HG03457 (cell line): ENCODE measurements around the gene ARMS2.

Source experiments
- ATAC-seq: cut with Tn5 transposase; IDR thresholded peaks from one replicate; pipeline ENCODE4 v1.9.1; 2021; ENCODE audit warnings: moderate number of reproducible peaks; ENCODE audit not compliant: unreplicated experiment

The ARMS2 gene

DNA sequence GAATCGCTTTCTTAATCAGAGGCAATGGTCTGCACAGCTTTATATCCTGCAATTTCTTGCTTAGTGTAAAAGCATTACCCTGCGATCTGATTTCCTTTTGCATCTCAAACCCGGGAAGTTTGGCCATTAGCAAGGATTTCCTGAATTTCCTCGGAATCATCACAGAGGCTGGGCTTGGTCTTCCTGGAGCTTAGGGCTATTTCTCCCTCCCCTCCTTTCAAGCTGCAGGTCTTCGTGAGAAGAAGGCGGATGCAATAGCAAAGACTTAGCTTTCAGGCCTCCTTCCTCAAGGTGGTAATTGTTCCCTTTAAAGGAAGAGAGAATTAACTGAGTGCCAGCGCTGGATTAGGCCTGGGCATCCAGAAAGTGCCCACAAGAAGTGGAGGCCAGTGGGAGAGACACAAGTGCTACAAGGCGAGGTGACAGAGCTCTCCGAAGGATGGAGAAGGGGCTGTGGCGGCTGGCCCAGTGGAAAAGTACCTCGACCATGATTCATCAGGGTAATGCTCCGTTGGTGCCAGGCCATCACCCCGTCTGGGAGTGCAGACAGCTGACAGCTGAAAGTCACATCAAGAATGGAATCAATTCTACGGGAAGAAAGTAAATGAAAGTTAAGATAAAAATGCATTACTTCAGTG is 4.0 kb upstream of the ARMS2 start:
- ATAC-seq, result no peak

DNA sequence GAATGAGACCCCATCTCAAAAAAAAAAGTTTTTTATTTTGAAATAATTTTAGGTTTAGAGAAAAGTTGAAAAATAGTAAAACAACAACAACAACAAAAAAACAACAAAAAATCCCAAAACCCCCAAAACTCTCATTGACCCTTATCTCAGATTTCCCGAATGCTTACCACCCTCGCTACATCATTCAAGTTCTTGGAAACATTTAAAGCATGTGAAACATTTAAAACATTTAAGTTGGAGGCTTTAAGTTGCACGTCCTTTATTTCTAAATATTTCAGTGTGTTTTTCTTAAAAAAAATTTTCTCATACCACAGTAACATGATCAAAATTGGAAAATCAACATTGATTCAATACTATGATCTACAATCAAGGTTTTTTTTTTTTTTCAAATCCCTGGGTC is 382 bp upstream of the ARMS2 start:
- no peak for ATAC-seq

DNA sequence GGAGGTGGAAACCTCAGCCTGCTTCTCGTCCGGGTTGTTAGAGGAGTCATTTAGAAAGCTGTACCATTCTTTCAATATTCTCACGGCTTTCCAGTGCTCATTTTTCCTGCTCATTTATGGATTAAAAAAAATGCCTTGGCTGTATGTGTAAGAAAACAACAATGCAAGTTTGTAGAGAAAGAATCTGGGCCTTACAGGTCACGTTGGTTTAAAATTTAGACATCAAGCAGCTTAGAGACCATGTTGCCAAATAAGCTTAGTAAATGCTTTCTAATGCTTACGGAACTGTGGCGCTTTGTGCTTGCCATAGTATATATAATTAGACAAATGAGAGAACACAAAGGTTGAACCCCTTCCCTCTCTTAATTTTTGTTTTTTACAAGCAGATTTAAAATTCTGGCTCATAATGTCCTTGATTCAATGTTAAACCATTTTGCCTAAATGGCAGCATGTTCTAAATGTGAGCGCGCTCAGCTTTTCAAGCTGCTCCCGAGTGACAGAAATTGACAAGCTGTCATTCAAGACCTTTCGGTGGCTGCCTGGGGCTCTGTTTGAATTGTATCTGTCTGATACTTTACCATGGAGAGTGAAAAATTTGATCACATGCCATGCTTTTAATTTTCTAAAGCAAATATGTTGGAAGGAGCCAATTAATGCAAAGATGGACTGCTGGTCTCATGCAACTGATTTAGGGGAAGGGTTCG is 1.1 kb downstream of the ARMS2 start:
- ATAC-seq, result no peak

DNA sequence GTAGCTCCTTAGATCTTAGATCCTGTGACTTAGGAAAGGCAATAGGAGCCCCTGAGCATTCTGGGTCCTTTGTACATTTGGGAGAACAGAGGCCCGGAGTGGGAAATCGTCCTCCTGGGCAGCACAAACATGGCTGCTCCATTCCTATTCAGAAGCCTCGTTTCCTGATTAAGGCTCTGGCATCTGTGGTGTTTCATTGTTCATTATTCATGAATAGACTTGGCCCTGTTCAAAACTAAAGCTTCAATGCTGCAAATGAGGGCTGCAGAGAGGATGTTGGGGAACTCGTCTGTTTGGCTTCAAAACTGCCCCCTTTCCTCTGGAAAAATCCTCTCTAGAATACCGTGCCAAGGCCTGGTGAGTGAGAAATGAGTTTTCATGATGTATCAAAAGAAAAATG is 3.5 kb downstream of the ARMS2 start:
- no peak for ATAC-seq

DNA sequence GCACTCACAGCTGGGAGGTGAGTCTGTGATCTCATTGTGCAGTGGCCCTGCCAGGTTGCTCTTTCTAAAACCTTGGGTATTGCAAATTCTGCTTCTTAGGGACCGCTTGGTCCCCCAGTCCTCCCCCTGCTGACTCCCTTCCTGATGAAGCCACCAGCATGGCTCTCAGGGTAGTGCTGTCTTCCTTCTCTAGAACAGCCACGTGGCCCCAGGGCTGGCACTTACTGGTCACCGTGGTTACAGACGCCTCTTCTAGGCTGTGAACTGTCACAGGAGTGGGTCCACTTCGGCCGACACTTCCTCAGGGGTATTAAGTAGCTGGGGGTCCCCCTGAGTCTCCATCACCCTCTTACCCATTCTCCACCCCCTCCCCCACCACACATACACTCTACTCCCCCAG is 4.2 kb downstream of the ARMS2 start:
- no peak for ATAC-seq

DNA sequence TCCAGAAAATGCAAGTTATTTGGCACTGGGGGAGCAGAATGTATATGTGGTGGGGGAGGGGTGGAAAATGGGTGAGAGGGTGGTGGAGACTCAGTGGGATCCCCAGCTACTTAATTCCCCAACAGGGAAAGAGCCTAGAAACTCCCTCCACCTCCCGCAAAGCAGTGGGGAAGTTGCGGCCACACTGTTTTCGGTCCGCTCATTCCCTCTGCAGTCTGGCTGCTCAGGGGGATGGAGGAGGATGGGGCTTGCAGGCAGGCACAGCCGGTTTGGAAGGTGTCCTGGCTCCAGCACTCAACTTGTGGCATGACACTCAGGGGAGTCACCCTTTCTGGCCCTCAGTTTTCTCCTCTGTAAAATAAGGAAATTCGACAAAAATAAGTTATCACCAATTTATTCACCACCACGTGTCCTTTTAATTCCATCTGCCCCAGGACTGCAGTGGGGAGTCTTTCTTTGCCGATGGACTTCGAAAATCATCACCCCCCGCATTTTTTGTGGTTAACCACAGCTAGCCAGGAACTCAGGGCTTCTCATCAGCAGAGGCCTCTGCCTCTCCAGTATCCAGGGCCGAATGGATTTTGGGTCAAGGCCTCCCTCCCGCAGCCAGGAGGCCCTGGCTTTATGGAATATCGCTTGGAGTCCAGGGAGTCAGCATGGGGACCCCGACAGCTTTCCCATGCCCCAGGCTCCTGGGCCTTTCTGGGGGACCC is 5.3 kb downstream of the ARMS2 start:
- no peak for ATAC-seq

DNA sequence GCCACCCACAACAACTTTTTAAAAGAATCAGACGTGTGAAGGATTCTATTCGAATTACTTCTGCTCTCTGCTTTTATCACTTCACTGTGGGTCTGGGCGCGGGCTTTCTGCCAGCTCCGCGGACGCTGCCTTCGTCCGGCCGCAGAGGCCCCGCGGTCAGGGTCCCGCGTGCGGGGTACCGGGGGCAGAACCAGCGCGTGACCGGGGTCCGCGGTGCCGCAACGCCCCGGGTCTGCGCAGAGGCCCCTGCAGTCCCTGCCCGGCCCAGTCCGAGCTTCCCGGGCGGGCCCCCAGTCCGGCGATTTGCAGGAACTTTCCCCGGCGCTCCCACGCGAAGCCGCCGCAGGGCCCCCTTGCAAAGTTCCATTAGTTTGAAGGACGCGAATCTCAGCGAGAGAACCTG is 6.4 kb downstream of the ARMS2 start:
- ATAC-seq, result no peak

DNA sequence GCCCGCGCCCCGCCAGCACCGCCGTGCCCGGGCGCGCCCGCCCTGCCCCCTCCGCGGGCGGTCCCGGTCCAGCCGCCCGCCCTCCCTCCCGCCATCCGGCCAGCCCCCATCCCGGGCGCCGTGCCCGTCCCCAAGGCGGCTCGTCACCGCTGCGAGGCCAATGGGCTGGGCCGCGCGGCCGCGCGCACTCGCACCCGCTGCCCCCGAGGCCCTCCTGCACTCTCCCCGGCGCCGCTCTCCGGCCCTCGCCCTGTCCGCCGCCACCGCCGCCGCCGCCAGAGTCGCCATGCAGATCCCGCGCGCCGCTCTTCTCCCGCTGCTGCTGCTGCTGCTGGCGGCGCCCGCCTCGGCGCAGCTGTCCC is 6.9 kb downstream of the ARMS2 start, which contains the start of gene HTRA1:
Gene HTRA1, plus strand, starts transcription at position 187 of the 362 bp plus-strand sequence. Its CDS starts 100 bp downstream, at position 287.
- no peak for ATAC-seq

DNA sequence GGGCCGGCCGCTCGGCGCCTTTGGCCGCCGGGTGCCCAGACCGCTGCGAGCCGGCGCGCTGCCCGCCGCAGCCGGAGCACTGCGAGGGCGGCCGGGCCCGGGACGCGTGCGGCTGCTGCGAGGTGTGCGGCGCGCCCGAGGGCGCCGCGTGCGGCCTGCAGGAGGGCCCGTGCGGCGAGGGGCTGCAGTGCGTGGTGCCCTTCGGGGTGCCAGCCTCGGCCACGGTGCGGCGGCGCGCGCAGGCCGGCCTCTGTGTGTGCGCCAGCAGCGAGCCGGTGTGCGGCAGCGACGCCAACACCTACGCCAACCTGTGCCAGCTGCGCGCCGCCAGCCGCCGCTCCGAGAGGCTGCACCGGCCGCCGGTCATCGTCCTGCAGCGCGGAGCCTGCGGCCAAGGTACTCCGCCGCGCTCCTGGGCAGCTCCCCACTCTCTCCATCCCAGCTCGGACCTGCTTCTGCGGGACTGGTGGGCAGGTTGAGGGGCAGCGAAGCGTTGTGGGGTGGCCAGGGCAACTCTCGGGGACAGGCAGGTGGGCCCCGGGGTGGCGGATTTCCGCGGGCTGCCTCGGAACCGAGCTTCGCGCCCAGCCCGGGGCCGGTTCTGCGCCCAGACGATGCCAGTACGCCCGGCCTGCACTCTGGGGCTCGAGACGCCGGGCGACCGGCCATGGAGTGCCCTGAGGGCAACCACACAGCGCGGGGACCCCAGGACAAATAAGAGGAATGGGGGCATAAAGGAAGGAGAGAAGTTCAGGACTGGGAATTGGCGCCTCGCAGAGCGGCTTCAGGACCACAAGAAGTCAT is 7.5 kb downstream of the ARMS2 start:
- ATAC-seq, result no peak

DNA sequence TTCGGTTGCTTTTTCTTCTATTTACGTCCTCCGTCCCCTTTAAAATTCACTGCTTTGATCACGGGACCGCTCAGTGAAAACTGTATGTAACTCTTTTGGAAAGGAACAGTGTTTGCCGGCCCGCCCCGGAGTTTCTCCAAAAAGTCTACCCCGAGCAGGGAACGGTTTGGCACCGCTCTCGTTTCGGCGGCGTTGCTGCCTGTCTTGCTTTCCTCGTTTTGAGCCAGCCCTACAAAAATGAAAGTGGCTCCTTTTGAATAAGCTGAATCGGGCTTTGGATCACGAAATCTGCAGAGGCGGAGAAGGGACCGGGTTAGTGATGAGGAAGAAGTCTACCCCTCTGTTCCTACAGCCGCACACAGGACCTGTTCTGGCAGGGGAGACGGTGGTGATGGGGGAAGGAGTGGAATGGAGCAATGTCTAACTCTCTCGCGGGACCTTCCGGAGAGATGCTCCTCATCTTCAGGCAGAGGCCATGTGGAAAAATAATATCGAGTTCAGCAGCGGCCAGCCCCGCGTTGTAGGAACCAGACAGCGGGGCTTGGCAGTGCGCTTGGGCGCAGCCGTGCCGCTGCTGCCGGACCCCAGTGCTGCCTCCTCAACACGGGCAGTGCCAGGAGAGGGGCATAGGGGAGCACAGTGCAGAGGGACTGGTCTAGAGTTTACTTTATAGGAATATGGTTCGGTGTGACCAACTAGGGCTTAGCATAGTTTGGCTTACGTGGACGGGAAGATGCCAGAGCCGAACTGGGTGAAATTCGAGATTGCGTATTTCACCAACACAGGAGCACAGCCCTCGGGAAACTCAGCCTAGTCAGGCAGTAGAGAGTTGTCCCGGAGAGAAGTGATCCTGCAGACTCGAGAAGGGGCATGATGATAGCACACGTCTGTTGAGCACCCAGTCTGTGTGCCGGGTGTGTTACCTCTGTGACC is 8.3 kb downstream of the ARMS2 start:
- no peak for ATAC-seq

DNA sequence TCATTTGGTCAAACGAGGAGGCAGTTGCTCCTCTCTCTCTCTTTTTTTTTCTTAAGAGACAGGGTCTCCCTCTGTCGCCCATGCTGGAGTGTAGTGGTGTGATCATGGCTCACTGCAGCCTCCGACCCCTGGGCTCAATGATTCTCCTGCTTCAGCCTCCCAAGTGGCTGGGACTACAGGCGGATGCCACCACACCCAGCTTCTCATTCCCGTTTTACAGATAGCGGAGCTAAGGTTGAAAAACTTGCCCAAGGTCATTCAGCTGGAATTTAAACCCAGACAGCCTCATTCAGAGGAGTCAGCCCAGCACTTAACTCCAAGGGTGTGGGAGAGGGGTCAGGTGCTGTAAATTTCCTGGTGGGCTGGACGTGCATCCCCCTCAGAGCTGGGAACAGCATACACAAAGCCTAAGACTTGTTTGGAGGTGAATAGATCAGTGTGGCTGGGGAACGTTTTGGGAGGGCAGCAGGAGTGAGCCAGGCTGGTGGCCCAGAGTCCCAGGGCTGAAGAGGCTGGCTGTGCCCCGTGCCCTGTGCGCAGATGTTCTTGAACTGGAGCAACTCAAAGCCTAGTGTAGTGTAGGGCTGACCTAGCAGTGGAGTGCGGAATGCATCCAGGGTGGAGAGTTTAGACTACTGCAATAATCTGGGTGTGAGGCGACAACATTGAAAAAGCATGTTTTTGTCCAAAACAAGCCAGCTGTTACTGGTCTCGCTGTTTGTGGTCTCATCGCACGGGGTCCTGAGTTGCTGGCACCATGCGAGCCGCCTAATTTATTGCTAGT is 9.2 kb downstream of the ARMS2 start:
- no peak for ATAC-seq

DNA sequence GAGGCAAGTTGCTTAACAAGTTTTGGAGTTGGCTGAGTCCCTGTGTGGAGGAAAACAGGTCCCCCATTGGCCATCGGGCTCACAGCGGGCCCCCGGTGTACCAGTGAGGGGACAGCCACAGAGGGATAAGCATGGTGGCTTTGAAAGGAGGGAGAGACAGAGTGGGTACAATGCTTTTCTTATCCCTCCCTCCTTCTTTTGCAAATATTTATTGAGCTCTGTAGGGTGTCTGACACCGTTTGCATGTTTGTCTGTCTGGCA is 9.7 kb downstream of the ARMS2 start:
- ATAC-seq, result no peak

DNA sequence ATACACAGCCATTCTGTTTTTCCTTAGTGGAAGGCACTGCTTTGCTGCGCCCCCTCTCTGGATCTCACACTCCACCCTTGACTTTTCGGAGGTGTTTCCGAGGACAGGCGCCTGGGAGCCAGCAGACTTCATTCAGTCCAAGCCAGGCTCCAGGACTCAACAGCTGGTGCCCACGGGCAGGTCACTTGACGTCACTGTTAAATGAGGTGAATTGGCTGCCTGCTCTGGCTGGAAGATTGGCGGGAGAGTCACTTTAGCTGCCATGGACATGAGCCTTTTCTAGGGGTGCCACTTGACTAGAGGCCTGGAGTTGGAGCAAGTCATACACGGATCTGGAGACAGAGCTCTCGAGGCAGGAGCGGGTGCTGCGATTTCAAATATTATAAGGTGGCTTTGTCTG is 10.1 kb downstream of the ARMS2 start:
- no peak for ATAC-seq

DNA sequence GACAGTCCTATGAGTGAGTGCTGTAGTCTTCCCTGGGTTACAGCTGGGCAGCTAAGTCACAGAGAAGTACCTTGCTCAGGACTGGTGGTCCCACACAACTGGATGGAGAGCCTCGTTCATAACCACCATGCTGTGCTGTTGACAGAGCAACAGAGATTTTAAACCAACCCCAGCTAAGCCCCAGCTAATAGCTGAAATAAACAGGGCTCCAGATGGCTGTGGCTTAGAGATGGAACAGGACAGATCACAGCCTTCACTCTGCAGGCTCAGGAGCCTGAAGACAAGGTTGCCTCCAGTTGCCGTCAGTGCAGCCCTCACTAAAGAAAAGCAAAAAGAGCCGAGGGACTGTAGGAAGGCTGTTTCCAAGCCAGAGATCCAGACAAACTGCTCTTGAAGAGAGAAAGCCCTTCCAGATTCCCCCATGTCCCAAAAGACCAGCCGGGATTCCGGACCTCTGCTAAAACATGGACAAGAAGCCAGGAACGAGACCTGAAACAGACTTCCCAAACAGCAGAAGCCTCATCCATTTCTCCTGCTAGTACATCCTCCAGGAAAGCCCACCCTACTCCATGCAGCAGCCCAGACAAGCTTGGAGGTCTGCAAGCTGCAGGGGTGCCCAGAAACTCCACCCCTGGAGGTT is 11.1 kb downstream of the ARMS2 start:
- ATAC-seq, result no peak

DNA sequence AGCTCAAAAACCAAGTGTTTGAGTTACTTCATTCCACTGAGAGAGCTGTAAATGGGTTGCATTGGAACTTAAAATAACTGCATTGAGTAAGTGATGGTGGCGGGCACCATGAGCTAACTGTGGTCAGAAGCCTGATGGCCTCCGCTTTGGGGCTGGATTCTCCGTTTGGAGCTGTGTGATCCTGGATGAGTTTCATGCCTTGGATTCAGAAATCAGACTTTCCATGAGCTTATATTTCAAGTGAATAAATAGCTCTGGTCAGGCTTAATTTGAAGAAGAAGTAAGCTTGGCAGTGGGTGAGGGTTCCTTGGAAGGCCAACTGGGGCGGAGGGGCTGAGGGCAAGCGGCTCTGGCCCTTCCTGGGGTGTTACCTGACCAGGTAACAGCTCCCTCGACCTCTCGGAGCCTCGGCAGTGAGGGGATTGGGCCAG is 12.5 kb downstream of the ARMS2 start:
- ATAC-seq, result no peak

DNA sequence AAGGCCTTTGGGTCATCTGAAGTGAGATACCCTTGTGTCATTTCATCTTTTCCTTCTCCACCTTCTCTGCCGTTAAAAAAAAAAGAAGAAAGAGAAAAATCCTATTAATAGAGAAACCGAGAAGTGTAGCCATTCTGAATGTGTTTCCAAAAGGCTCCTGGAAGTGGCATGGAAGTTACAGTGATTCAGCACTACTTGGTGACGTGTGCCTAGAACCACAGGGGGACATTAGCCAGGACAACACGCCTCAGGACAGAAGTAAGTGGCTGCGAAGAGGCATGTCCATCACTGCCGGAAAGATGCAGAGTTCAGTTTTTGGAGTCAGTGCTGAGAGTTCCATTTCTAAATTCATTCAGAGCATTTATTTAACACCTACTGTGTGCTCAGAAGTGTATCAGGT is 13.2 kb downstream of the ARMS2 start:
- ATAC-seq, result no peak

DNA sequence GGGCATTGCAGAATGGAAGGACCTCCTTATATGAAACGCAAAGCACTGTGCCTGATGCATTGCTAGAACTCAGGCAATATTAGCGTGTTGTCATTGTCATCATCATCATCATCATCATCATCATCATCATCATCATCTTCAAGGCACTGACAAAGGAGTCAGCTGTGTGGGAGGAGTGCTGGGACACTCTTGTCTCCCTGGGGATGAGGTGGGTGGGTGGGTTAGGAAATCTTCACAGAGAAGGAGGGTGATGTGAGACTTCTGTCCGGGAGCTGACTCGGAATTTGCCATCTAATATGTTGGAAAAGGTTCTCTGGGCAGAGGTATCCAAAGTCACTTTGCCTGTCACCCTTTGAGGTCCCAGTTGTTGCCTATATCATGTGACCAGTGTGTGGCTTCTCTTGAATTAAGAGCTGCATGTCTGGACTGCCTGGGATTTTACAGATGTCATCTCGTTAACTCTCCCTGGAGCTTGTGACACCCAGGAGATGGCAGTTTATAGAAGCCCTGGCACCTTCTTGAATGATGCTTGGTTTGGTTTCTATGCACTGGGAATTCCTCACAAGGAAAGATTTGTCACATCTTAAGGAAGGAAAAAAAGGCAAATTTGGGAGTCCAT is 14.0 kb downstream of the ARMS2 start:
- ATAC-seq, result no peak

DNA sequence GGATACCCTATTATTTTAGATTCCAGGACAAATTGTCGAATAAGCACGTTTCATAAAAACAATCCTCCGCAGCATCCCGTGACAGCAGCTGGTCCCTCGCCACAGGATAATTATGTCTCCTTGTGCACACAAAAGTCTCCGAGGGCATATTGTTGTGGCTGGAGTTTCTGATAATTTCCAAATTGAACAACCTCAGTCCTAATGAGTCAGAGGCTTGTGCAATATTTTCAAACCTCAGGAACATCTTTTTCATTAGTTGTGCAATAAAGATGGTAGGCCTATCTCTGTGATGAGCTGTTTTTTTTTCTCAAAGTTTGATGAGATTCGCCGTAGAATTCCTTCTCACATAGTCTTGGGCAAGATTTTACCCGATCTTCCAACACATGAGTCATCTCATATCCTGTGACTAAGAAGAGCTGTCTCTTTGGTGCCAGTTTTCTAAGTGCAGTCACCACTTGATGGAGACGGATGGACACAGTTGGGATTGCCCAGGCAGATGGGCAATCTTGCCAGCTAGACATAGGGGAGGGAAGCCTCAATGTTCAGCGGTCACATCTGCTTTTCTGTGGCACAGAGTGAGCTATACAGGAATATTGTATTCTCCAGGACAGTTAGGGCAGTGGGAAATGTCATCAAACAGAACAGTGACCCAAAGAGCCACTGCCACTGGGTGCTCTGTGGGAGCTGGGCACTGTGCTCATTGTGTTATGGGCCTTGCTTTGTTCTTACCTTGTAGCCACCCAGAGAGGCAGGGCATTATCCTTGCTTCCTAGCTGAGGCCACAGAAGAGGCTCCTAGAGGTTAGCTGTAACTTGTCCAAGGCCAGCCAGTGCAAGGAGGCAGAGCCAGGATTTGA is 14.7 kb downstream of the ARMS2 start:
- no peak for ATAC-seq
